COLO829 (cell line): ENCODE measurements around the gene CHIT1.
A peak's percentile ranks its signal among the peaks of the same experiment; 100 is the strongest.
"Not testable (repeated sequence)": the region's sequence is repeated elsewhere in the genome, so short reads cannot be mapped to it uniquely, and the experiment has no call there.

Experiments
- DNase-seq: peaks from one replicate; pipeline ENCODE4 v3.0.0; 2012; ENCODE audit warnings: low spot score

CHIT1 gene

GRCh38 chr1:203229471-203230135 is at the start of gene CHIT1:
TSS of gene CHIT1 (minus strand) at chr1:203229673. CDS start at chr1:203229636, 37 bp downstream.
- no peak for DNase-seq

GRCh38 chr1:203278885-203279406 is 49.5 kb upstream of the CHIT1 start:
- no peak for DNase-seq

- peak; percentile 78 for DNase-seq
Observed at GRCh38 chr1:203278082-203278884, 48.8 kb upstream of the CHIT1 start.

- no peak for DNase-seq
Observed at GRCh38 chr1:203276916-203277545, 47.6 kb upstream of the CHIT1 start.

- DNase-seq: no peak
Observed at GRCh38 chr1:203276408-203276807, 46.9 kb upstream of the CHIT1 start.

GRCh38 chr1:203275656-203276272 is 46.3 kb upstream of the CHIT1 start:
- DNase-seq: no peak

GRCh38 chr1:203274603-203275381 is 45.3 kb upstream of the CHIT1 start:
- no peak for DNase-seq

GRCh38 chr1:203273869-203274602 is 44.6 kb upstream of the CHIT1 start:
- DNase-seq: no peak

GRCh38 chr1:203273206-203273868 is 43.9 kb upstream of the CHIT1 start:
- DNase-seq: peak; percentile 51

GRCh38 chr1:203272633-203273205 is 43.2 kb upstream of the CHIT1 start:
- DNase-seq: no peak

- DNase-seq: no peak
Observed at GRCh38 chr1:203271962-203272632, 42.6 kb upstream of the CHIT1 start.

- peak; percentile 78 for DNase-seq
Observed at GRCh38 chr1:203271018-203271743, 41.7 kb upstream of the CHIT1 start.

GRCh38 chr1:203270448-203270847 is 41.0 kb upstream of the CHIT1 start:
- no peak for DNase-seq

- no peak for DNase-seq
Observed at GRCh38 chr1:203269654-203270020, 40.2 kb upstream of the CHIT1 start.

- peak; percentile 86 for DNase-seq
Observed at GRCh38 chr1:203268901-203269653, 39.6 kb upstream of the CHIT1 start.

GRCh38 chr1:203267912-203268311 is 38.4 kb upstream of the CHIT1 start:
- no peak for DNase-seq

GRCh38 chr1:203267347-203267846 is 37.9 kb upstream of the CHIT1 start:
- peak; percentile 87 for DNase-seq

- DNase-seq: not testable (repeated sequence)
Observed at GRCh38 chr1:203266140-203266539, 36.7 kb upstream of the CHIT1 start.
